H9 (cell line): Measurements from ENCODE around the gene RAB15. TPM values are rescaled to one million over a fixed set of nuclear protein-coding genes. Genes with fewer than 3 reads are reported as not detected.

Source experiments
- DNase-seq: peaks from one replicate; pipeline ENCODE4 v3.0.0-alpha.2; 2017
- H2AFZ ChIP-seq: one replicate; pipeline ENCODE4 v1.6.1; 2013; ENCODE audit warnings: mild to moderate bottlenecking, low read length, control low read depth, moderate library complexity
- H2AK5ac ChIP-seq: 2 replicates; pipeline ENCODE4 v1.6.1; 2013; ENCODE audit warnings: low read length, control low read depth, mixed read lengths; ENCODE audit not compliant: insufficient read length
- H2BK120ac ChIP-seq: one replicate; pipeline ENCODE4 v1.6.1; 2013; ENCODE audit warnings: low read depth, mild to moderate bottlenecking, low read length, control low read depth, inconsistent platforms; ENCODE audit not compliant: poor library complexity, severe bottlenecking
- H2BK12ac ChIP-seq: 2 replicates; pipeline ENCODE4 v1.6.1; 2013; ENCODE audit warnings: low read length, control low read depth, mixed read lengths, low read depth; ENCODE audit not compliant: insufficient read length
- H2BK15ac ChIP-seq: 2 replicates; pipeline ENCODE4 v1.6.1; 2013; ENCODE audit warnings: low read depth, low read length, control low read depth
- H2BK20ac ChIP-seq: one replicate; pipeline ENCODE4 v1.6.1; 2013; ENCODE audit warnings: low read depth, mild to moderate bottlenecking, low read length, control low read depth, inconsistent platforms; ENCODE audit not compliant: poor library complexity, severe bottlenecking
- H2BK5ac ChIP-seq: 2 replicates; pipeline ENCODE4 v1.6.1; 2013; ENCODE audit warnings: low read length, control low read depth, mixed read lengths; ENCODE audit not compliant: insufficient read length
- H3K14ac ChIP-seq: 2 replicates; pipeline ENCODE4 v1.6.1; 2013; ENCODE audit warnings: low read length, control low read depth; ENCODE audit not compliant: insufficient read depth
- H3K18ac ChIP-seq: 2 replicates; pipeline ENCODE4 v1.6.1; 2013; ENCODE audit warnings: low read depth, mild to moderate bottlenecking, mixed read lengths, low read length, control low read depth; ENCODE audit not compliant: insufficient read length
- H3K23ac ChIP-seq: 2 replicates; pipeline ENCODE4 v1.6.1; 2013; ENCODE audit warnings: low read length, control low read depth, mixed read lengths, low read depth; ENCODE audit not compliant: insufficient read length
- H3K23me2 ChIP-seq: 2 replicates; pipeline ENCODE4 v1.6.1; 2013; ENCODE audit warnings: low read depth, mild to moderate bottlenecking, mixed read lengths, low read length, control low read depth; ENCODE audit not compliant: insufficient read length, poor library complexity, severe bottlenecking
- H3K27ac ChIP-seq: 2 replicates; pipeline ENCODE4 v1.5.1; 2013; ENCODE audit warnings: low read length, control low read depth, mixed read lengths, low read depth; ENCODE audit not compliant: insufficient read length
- H3K27me3 ChIP-seq: 2 replicates; pipeline ENCODE4 v1.6.1; 2013; ENCODE audit warnings: low read length, control low read depth, inconsistent platforms; ENCODE audit not compliant: insufficient read depth
- H3K4ac ChIP-seq: 2 replicates; pipeline ENCODE4 v1.6.1; 2013; ENCODE audit warnings: low read depth, mild to moderate bottlenecking, control low read depth, inconsistent platforms, low read length, moderate library complexity
- H3K4me1 ChIP-seq: 2 replicates; pipeline ENCODE4 v1.6.1; 2013; ENCODE audit warnings: low read length, control low read depth, inconsistent platforms; ENCODE audit not compliant: insufficient read depth
- H3K4me2 ChIP-seq: 2 replicates; pipeline ENCODE4 v1.6.1; 2013; ENCODE audit warnings: low read length, control low read depth, mixed read lengths; ENCODE audit not compliant: insufficient read length, insufficient read depth
- H3K56ac ChIP-seq: 2 replicates; pipeline ENCODE4 v1.6.1; 2013; ENCODE audit warnings: low read depth, mild to moderate bottlenecking, mixed read lengths, low read length, control low read depth; ENCODE audit not compliant: insufficient read length
- H3K79me1 ChIP-seq: 2 replicates; pipeline ENCODE4 v1.6.1; 2013; ENCODE audit warnings: low read depth, mild to moderate bottlenecking, moderate library complexity, low read length, control low read depth, inconsistent platforms; ENCODE audit not compliant: insufficient read depth, poor library complexity, severe bottlenecking
- H3K79me2 ChIP-seq: 2 replicates; pipeline ENCODE4 v1.6.1; 2013; ENCODE audit warnings: low read length, control low read depth, inconsistent platforms; ENCODE audit not compliant: insufficient read depth
- H3K9ac ChIP-seq: 2 replicates; pipeline ENCODE4 v1.6.1; 2013; ENCODE audit warnings: low read length, control low read depth, mixed read lengths; ENCODE audit not compliant: insufficient read length; ENCODE audit errors: extremely low read depth
- H3K9me3 ChIP-seq: one replicate; pipeline ENCODE4 v1.6.1; 2013; ENCODE audit warnings: low read depth, low read length, inconsistent platforms; ENCODE audit not compliant: control insufficient read depth
- H3T11ph ChIP-seq: one replicate; pipeline ENCODE4 v1.6.1; 2013; ENCODE audit warnings: mild to moderate bottlenecking, low read length, control low read depth, inconsistent platforms
- H4K20me1 ChIP-seq: one replicate; pipeline ENCODE4 v1.6.1; 2013; ENCODE audit not compliant: control insufficient read depth, insufficient read length, insufficient read depth
- H4K5ac ChIP-seq: 2 replicates; pipeline ENCODE4 v1.6.1; 2013; ENCODE audit warnings: low read depth, mild to moderate bottlenecking, mixed read lengths, low read length, control low read depth; ENCODE audit not compliant: insufficient read length
- H4K8ac ChIP-seq: replicated peaks from 2 replicates; pipeline ENCODE4 v1.6.1; 2013; ENCODE audit warnings: low read length, control low read depth, mixed read lengths, low read depth; ENCODE audit not compliant: insufficient read length
- H4K91ac ChIP-seq: 2 replicates; pipeline ENCODE4 v1.6.1; 2013; ENCODE audit warnings: low read depth, mild to moderate bottlenecking, moderate library complexity, mixed read lengths, low read length, control low read depth; ENCODE audit not compliant: insufficient read length
- H3K27ac Mint-ChIP-seq, 3 experiments: 2 replicates in 2 of 3; 3 replicates in 1 of 3; pipeline ENCODE4 v1.8.0; 2020 to 2021; ENCODE audit warnings: mixed read lengths in 3 of 3, mild to moderate bottlenecking in 1 of 3, moderate library complexity in 1 of 3
- H3K27me3 Mint-ChIP-seq: 2 replicates; pipeline ENCODE4 v1.8.0; 2021; ENCODE audit warnings: low read depth, mild to moderate bottlenecking, moderate library complexity, mixed read lengths
- H3K36me3 Mint-ChIP-seq, 3 experiments: 2 replicates in 2 of 3; 3 replicates in 1 of 3; pipeline ENCODE4 v1.8.0; 2020 to 2021; ENCODE audit warnings: low read depth in 3 of 3, mixed read lengths in 3 of 3; ENCODE audit not compliant: insufficient read depth in 1 of 3
- H3K4me1 Mint-ChIP-seq, 2 experiments: 2 replicates each; pipeline ENCODE4 v1.8.0; 2020; ENCODE audit warnings: mixed read lengths in 2 of 2
- H3K4me3 Mint-ChIP-seq, 2 experiments: 2 replicates in 1 of 2; 3 replicates in 1 of 2; pipeline ENCODE4 v1.8.0; 2020 to 2021; ENCODE audit warnings: mild to moderate bottlenecking in 2 of 2, mixed read lengths in 2 of 2, moderate library complexity in 1 of 2
- H3K9me3 Mint-ChIP-seq, 2 experiments: 2 replicates in 1 of 2; 3 replicates in 1 of 2; pipeline ENCODE4 v1.8.0; 2020; ENCODE audit warnings: mild to moderate bottlenecking in 2 of 2, mixed read lengths in 2 of 2, moderate library complexity in 1 of 2
- WGBS: extraction: QIAGEN DNeasy Blood & Tissue Kit; methylation state at CpG from one replicate; pipeline ENCODE4 v1.1.7; 2013; ENCODE audit warnings: missing lambda C conversion rate, low lambda C conversion rate, mixed read lengths; ENCODE audit not compliant: insufficient read length; ENCODE audit errors: extremely low coverage; 5-methylcytosine and 5-hydroxymethylcytosine counted together
- total RNA-seq: library from RNA; stranded (reverse); gene quantifications from 2 replicates; pipeline ENCODE4 v1.2.1, GENCODE V29; 2021
- TF ChIP-seq, protein P1 (sequence below): fragments of 200-600 bp; sonication (generic); conservative IDR thresholded peaks from 3 replicates; pipeline ENCODE4 v1.8.0; 2021; ENCODE audit warnings: antibody characterized with exemption, mild to moderate bottlenecking

The RAB15 gene
- total RNA-seq, 1 experiment from 2014 or later: 54.3 TPM

DNA sequence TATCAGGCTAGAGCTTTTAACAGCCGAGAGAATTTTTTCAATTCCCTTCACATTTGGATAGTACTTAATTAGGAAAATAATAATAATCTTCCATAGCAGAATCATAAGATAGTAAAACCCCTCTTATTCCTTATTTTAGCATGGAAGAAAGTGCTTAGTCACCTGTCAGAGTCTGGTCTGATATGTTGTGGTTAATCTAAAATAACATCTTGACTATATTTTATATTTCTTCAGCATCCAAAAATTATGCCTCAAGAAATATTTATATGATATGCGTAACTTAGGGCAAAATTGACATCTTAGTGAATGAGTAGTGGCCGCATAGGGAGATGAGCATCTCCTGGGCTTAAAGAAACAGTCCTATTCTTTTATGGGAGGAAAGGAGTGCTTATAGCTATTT is 45.1 kb downstream of the RAB15 start:
- Histone ChIP-seq H3K4me2 (no peak overlapping the region), H3K4me1 (no peaks in the 10 kb centered on the region), H2BK5ac (no peak overlapping the region), H2AK5ac (no peak overlapping the region), H4K20me1 (no peaks in the 10 kb centered on the region), H2BK120ac (no peak overlapping the region), H3K27ac (no peak overlapping the region), H3T11ph (no peak overlapping the region), H2BK20ac (no peak overlapping the region), H2AFZ (no peak overlapping the region), H4K91ac (no peak overlapping the region), H3K27me3 (no peaks in the 10 kb centered on the region), H3K18ac (no peak overlapping the region), H3K9ac (no peak overlapping the region), H3K9me3 (no peaks in the 10 kb centered on the region), H3K79me2 (no peaks in the 10 kb centered on the region), H2BK15ac (no peak overlapping the region), H4K8ac (no peak overlapping the region), H3K79me1 (no peaks in the 10 kb centered on the region), H3K23me2 (no peaks in the 10 kb centered on the region), H2BK12ac (no peak overlapping the region), H3K14ac (no peak overlapping the region), H3K4ac (no peak overlapping the region), H4K5ac (no peak overlapping the region), H3K23ac (no peak overlapping the region), H3K56ac (no peak overlapping the region)
- Mint-ChIP-seq H3K4me3 (no peak overlapping the region), H3K4me1 (no peaks in the 10 kb centered on the region), H3K27ac (no peak overlapping the region), H3K27me3 (no peaks in the 10 kb centered on the region), H3K36me3 (peaks cover 6 to 28% (median 22%) of the 10 kb centered on the region in 3 experiments; a peak in 5 of 7 replicates), H3K9me3 (no peaks in the 10 kb centered on the region)
- TF ChIP-seq, protein P1, sequence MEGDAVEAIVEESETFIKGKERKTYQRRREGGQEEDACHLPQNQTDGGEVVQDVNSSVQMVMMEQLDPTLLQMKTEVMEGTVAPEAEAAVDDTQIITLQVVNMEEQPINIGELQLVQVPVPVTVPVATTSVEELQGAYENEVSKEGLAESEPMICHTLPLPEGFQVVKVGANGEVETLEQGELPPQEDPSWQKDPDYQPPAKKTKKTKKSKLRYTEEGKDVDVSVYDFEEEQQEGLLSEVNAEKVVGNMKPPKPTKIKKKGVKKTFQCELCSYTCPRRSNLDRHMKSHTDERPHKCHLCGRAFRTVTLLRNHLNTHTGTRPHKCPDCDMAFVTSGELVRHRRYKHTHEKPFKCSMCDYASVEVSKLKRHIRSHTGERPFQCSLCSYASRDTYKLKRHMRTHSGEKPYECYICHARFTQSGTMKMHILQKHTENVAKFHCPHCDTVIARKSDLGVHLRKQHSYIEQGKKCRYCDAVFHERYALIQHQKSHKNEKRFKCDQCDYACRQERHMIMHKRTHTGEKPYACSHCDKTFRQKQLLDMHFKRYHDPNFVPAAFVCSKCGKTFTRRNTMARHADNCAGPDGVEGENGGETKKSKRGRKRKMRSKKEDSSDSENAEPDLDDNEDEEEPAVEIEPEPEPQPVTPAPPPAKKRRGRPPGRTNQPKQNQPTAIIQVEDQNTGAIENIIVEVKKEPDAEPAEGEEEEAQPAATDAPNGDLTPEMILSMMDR: no peak
- no CpG with 5 or more reads among the region's 3 CpGs for WGBS
- no peak for DNase-seq
